Smooth muscle cell (in vitro differentiated cells): ENCODE measurements around the gene FOXN4. TPM values are rescaled to one million over a fixed set of nuclear protein-coding genes. Genes with fewer than 3 reads are reported as not detected.

Experiments
- DNase-seq: peaks from one replicate; lab custom pipeline; 2025; ENCODE audit not compliant: unreplicated experiment; lab: John Stamatoyannopoulos, UW
- H2AFZ ChIP-seq: fragments of 200-600 bp; sonication (generic); 2 replicates; pipeline ENCODE4 v1.6.0; 2016; ENCODE audit warnings: antibody characterized with exemption, low read depth, mild to moderate bottlenecking
- H3F3A ChIP-seq: fragments of 200-600 bp; sonication (generic); 2 replicates; pipeline ENCODE4 v1.6.0; 2017; ENCODE audit warnings: antibody characterized with exemption, low read depth
- H3K27ac ChIP-seq: fragments of 200-600 bp; sonication (generic); 2 replicates; pipeline ENCODE4 v1.5.1; 2016; ENCODE audit warnings: low read depth, mild to moderate bottlenecking
- H3K27me3 ChIP-seq: fragments of 200-600 bp; sonication (generic); 2 replicates; pipeline ENCODE4 v1.6.1; 2016; ENCODE audit warnings: low read depth, mild to moderate bottlenecking
- H3K36me3 ChIP-seq: fragments of 200-600 bp; sonication (generic); 2 replicates; pipeline ENCODE4 v1.5.1; 2016; ENCODE audit warnings: low read depth
- H3K4me1 ChIP-seq: fragments of 200-600 bp; sonication (generic); 2 replicates; pipeline ENCODE4 v1.5.1; 2016; ENCODE audit warnings: low read depth
- H3K4me2 ChIP-seq: fragments of 200-600 bp; sonication (generic); 2 replicates; pipeline ENCODE4 v1.6.0; 2016; ENCODE audit warnings: mild to moderate bottlenecking
- H3K4me3 ChIP-seq: fragments of 200-600 bp; sonication (generic); 2 replicates; pipeline ENCODE4 v1.5.1; 2016; ENCODE audit warnings: mild to moderate bottlenecking
- H3K79me2 ChIP-seq: fragments of 200-600 bp; sonication (generic); 2 replicates; pipeline ENCODE4 v1.6.0; 2016; ENCODE audit warnings: low read depth, mild to moderate bottlenecking
- H3K9ac ChIP-seq: fragments of 200-600 bp; sonication (generic); 2 replicates; pipeline ENCODE4 v1.6.0; 2016; ENCODE audit warnings: low read depth
- H3K9me3 ChIP-seq: fragments of 200-600 bp; sonication (generic); replicated peaks from 2 replicates; pipeline ENCODE4 v1.5.1; 2016; ENCODE audit warnings: low read depth
- H4K20me1 ChIP-seq: fragments of 200-600 bp; sonication (generic); 2 replicates; pipeline ENCODE4 v1.6.0; 2016; ENCODE audit warnings: low read depth
- CTCF ChIP-seq: fragments of 200-600 bp; sonication (generic); IDR thresholded peaks from 2 replicates; pipeline ENCODE4 v1.5.1; 2017; ENCODE audit warnings: borderline replicate concordance, mild to moderate bottlenecking, antibody characterized with exemption; ENCODE audit not compliant: insufficient read depth, poor library complexity, severe bottlenecking
- WGBS: methylation state at CpG from one replicate; pipeline ENCODE4 v1.1.7; 2016; ENCODE audit warnings: low lambda C conversion rate; 5-methylcytosine and 5-hydroxymethylcytosine counted together
- polyA plus RNA-seq: library from polyadenylated mRNA; unstranded; fragments of >200 nt; fragmentation: Nextera tagmentation; extraction: Ambion mirVana; gene quantifications from 2 replicates; pipeline ENCODE4 v1.2.1, GENCODE V29; 2016
- total RNA-seq: library from RNA; depleted of rRNA; stranded (reverse); fragments of >200 nt; gene quantifications from 2 replicates; pipeline ENCODE4 v1.2.3, GENCODE V29; 2014

The FOXN4 gene
- total and polyA plus RNA-seq, 2 experiments from 2014 or later: not detected

- WGBS: 87% methylated on average over 1 of the region's 1 CpG
- no peak for TF ChIP-seq CTCF
- Histone ChIP-seq H4K20me1 (no peaks in the 10 kb centered on the region), H3K4me1 (no peaks in the 10 kb centered on the region), H3K9me3 (no peaks in the 10 kb centered on the region), H3K9ac (no peak overlapping the region), H3K27ac (no peak overlapping the region), H3K27me3 (peaks cover 20% of the 10 kb centered on the region), H3K79me2 (no peaks in the 10 kb centered on the region), H3F3A (no peaks in the 10 kb centered on the region), H3K4me2 (no peak overlapping the region), H3K36me3 (no peaks in the 10 kb centered on the region), H3K4me3 (no peak overlapping the region), H2AFZ (no peak overlapping the region)
- no peak for DNase-seq
These were observed 34.7 kb downstream of the FOXN4 start for GRCh38 chr12:109274381-109274780.

- Histone ChIP-seq H3K4me2 (no peak overlapping the region), H3K27ac (no peak overlapping the region), H4K20me1 (no peaks in the 10 kb centered on the region), H3K36me3 (no peaks in the 10 kb centered on the region), H3K4me1 (no peaks in the 10 kb centered on the region), H2AFZ (no peak overlapping the region), H3F3A (no peaks in the 10 kb centered on the region), H3K27me3 (peaks cover 20% of the 10 kb centered on the region), H3K79me2 (no peaks in the 10 kb centered on the region), H3K4me3 (no peak overlapping the region), H3K9me3 (no peaks in the 10 kb centered on the region), H3K9ac (no peak overlapping the region)
- no peak for TF ChIP-seq CTCF
- WGBS: 33% methylated on average over 15 of the region's 16 CpGs
- DNase-seq: no peak
These were observed 35.7 kb downstream of the FOXN4 start for GRCh38 chr12:109273354-109273753.

GRCh38 chr12:109271418-109271817, 37.7 kb downstream of the FOXN4 start:
- DNase-seq: no peak
- Histone ChIP-seq H3K9me3 (no peaks in the 10 kb centered on the region), H3K4me2 (no peak overlapping the region), H3K79me2 (no peaks in the 10 kb centered on the region), H3F3A (no peaks in the 10 kb centered on the region), H3K9ac (no peak overlapping the region), H3K27me3 (peaks cover 20% of the 10 kb centered on the region), H3K4me3 (no peak overlapping the region), H4K20me1 (no peaks in the 10 kb centered on the region), H2AFZ (no peak overlapping the region), H3K36me3 (no peaks in the 10 kb centered on the region), H3K4me1 (no peaks in the 10 kb centered on the region), H3K27ac (no peak overlapping the region)
- 90% methylated on average over 3 of the region's 3 CpGs for WGBS
- no peak for TF ChIP-seq CTCF

GRCh38 chr12:109270494-109270893, 38.6 kb downstream of the FOXN4 start:
- no peak overlapping the region for H3K9ac ChIP-seq
- no peaks in the 10 kb centered on the region for H3K36me3 ChIP-seq
- TF ChIP-seq CTCF: no peak
- no peak overlapping the region for H3K4me2 ChIP-seq
- no peaks in the 10 kb centered on the region for H3K79me2 ChIP-seq
- H3K4me1 ChIP-seq: no peaks in the 10 kb centered on the region
- WGBS: 0% methylated on average over 1 of the region's 1 CpG
- H2AFZ ChIP-seq: no peak overlapping the region
- H3K27me3 ChIP-seq: peaks cover 20% of the 10 kb centered on the region
- H3F3A ChIP-seq: no peaks in the 10 kb centered on the region
- no peaks in the 10 kb centered on the region for H3K9me3 ChIP-seq
- H3K27ac ChIP-seq: no peak overlapping the region
- DNase-seq: no peak
- no peaks in the 10 kb centered on the region for H4K20me1 ChIP-seq
- no peak overlapping the region for H3K4me3 ChIP-seq
